ENCODE results near the gene CEACAM7. TPM values are rescaled to one million over a fixed set of nuclear protein-coding genes. Genes with fewer than 3 reads are reported as not detected.

CEACAM7 gene
- total and polyA plus RNA-seq, 2 of the 13 experiments (the other 11 are each of a cell fraction or from before 2014, with no cell fraction given) = not detected

GRCh38 chr19:41718761-41719160 lies 30.7 kb upstream of the CEACAM7 start (continued):
- TF ChIP-seq PRDM10 (CRISPR knock-in tag; IDR thresholded peaks at IDR 0.05; ENCODE audit: low read depth) (no peak), MXI1 (IDR thresholded peaks at IDR 0.05; ENCODE audit: borderline replicate concordance, low read depth, low read length) (no peak), MED13 (CRISPR knock-in tag; IDR thresholded peaks at IDR 0.05) (no peak), TSC22D2 (CRISPR knock-in tag; IDR thresholded peaks at IDR 0.05; ENCODE audit: borderline replicate concordance) (no peak), GATAD2A (CRISPR knock-in tag; IDR thresholded peaks at IDR 0.05) (no peak), ZNF678 (CRISPR knock-in tag; IDR thresholded peaks at IDR 0.05) (no peak), YY1 (IDR thresholded peaks at IDR 0.05; ENCODE audit: insufficient read depth, insufficient replicate concordance, low read depth, low read length) (no peak), PPARG (CRISPR knock-in tag; conservative IDR thresholded peaks at IDR 0.05) (no peak), ZNF615 (CRISPR knock-in tag; IDR thresholded peaks at IDR 0.05; ENCODE audit: borderline replicate concordance) (no peak), CHCHD3 (CRISPR knock-in tag; IDR thresholded peaks at IDR 0.05) (no peak), JUNB (CRISPR knock-in tag; IDR thresholded peaks at IDR 0.05; ENCODE audit: borderline replicate concordance) (no peak), ZNF263 (CRISPR knock-in tag; IDR thresholded peaks at IDR 0.05) (no peak)

Data from HepG2 (cell line).